H1 (cell line): ENCODE measurements around the gene HSPA1L. TPM values are rescaled to one million over a fixed set of nuclear protein-coding genes. Genes with fewer than 3 reads are reported as not detected.

Experiments
- CTCF ChIA-PET: fragments of 300-600 bp; sonication (Branson Sonifier 250); formaldehyde crosslinking; loops from one replicate; lab custom pipeline; 2021; ENCODE audit not compliant: partially characterized antibody; lab: Charles Lee
- POLR2A ChIA-PET: fragments of 300-600 bp; sonication (Branson Sonifier 250); formaldehyde crosslinking; loops from one replicate; lab custom pipeline; 2021; ENCODE audit warnings: inconsistent platforms; ENCODE audit not compliant: partially characterized antibody; lab: Charles Lee
- DNase-seq, 2 experiments: peaks; one replicate each; pipeline versions ENCODE4 v3.0.0 to v3.0.0-alpha.2; 2010 to 2022; ENCODE audit warnings: low spot score in 2 of 2, low read depth in 1 of 2, mixed read lengths in 1 of 2
- FAIRE-seq: peaks from 2 replicates; lab custom pipeline; 2011; peaks lifted over from hg19 to GRCh38; lab: Jason Lieb, UNC
- H2AFZ ChIP-seq: 2 replicates; pipeline ENCODE4 v1.8.1; 2012; ENCODE audit warnings: low read length, inconsistent platforms
- H2AK5ac ChIP-seq: 2 replicates; pipeline ENCODE4 v1.6.1; 2013; ENCODE audit warnings: low read depth, low read length
- H2BK120ac ChIP-seq: replicated peaks from 2 replicates; pipeline ENCODE3; 2013; ENCODE audit warnings: low read depth, low read length, inconsistent platforms
- H2BK12ac ChIP-seq: 2 replicates; pipeline ENCODE4 v1.6.1; 2013; ENCODE audit warnings: low read depth, low read length
- H2BK15ac ChIP-seq: 2 replicates; pipeline ENCODE4 v1.6.1; 2013; ENCODE audit warnings: low read length
- H2BK20ac ChIP-seq: 2 replicates; pipeline ENCODE4 v1.6.1; 2013; ENCODE audit warnings: low read length
- H2BK5ac ChIP-seq: 2 replicates; pipeline ENCODE4 v1.6.1; 2013; ENCODE audit warnings: low read depth, low read length
- H3K14ac ChIP-seq: 2 replicates; pipeline ENCODE4 v1.6.1; 2013; ENCODE audit warnings: inconsistent platforms; ENCODE audit not compliant: insufficient read length
- H3K18ac ChIP-seq: 2 replicates; pipeline ENCODE4 v1.6.1; 2013; ENCODE audit warnings: low read length; ENCODE audit errors: extremely low read depth
- H3K23ac ChIP-seq: 2 replicates; pipeline ENCODE4 v1.6.1; 2013; ENCODE audit warnings: inconsistent platforms; ENCODE audit not compliant: insufficient read length
- H3K23me2 ChIP-seq: 2 replicates; pipeline ENCODE4 v1.6.1; 2013; ENCODE audit warnings: low read depth, low read length
- H3K27ac ChIP-seq: 2 replicates; pipeline ENCODE4 v1.6.1; 2011; ENCODE audit warnings: low read depth, low read length, inconsistent platforms
- H3K27me3 ChIP-seq, 4 experiments: replicated peaks in 1 of 4; 1 replicate in 1 of 4; 2 replicates in 3 of 4; pipeline versions ENCODE4 v1.6.1 to v1.8.1; 2011 to 2013; ENCODE audit warnings: low read length in 3 of 4, mild to moderate bottlenecking in 3 of 4, inconsistent platforms in 2 of 4, mixed read lengths in 2 of 4, moderate library complexity in 1 of 4; ENCODE audit not compliant: control insufficient read depth in 3 of 4, insufficient read depth in 3 of 4; ENCODE audit errors: extremely low read depth in 1 of 4
- H3K36me3 ChIP-seq, 4 experiments: 2 replicates each; pipeline versions ENCODE4 v1.6.1 to v1.8.1; 2011 to 2013; ENCODE audit warnings: mild to moderate bottlenecking in 4 of 4, low read length in 3 of 4, moderate library complexity in 2 of 4, control low read depth in 1 of 4, inconsistent platforms in 1 of 4; ENCODE audit not compliant: insufficient read depth in 4 of 4, control insufficient read depth in 2 of 4
- H3K4ac ChIP-seq: replicated peaks from 2 replicates; pipeline ENCODE3; 2013; ENCODE audit warnings: low read length, low read depth, mixed read lengths, inconsistent platforms; ENCODE audit not compliant: insufficient read length
- H3K4me1 ChIP-seq, 4 experiments: replicated peaks in 1 of 4; 1 replicate in 1 of 4; 2 replicates in 3 of 4; pipeline versions ENCODE4 v1.6.1 to v1.8.1; 2011 to 2013; ENCODE audit warnings: low read length in 3 of 4, inconsistent platforms in 2 of 4, mixed read lengths in 1 of 4; ENCODE audit not compliant: insufficient read depth in 4 of 4, control insufficient read depth in 3 of 4
- H3K4me2 ChIP-seq, 2 experiments: 2 replicates each; pipeline versions ENCODE4 v1.6.1 to v1.8.1; 2011 to 2013; ENCODE audit warnings: low read depth in 2 of 2, low read length in 2 of 2, control low read depth in 1 of 2, inconsistent platforms in 1 of 2, mild to moderate bottlenecking in 1 of 2; ENCODE audit not compliant: insufficient read depth in 1 of 2
- H3K4me3 ChIP-seq, 4 experiments: fragments of 200-600, 300-600 bp in 1 of 4; sonication (generic), shearing (Covaris generic), sonication (Bioruptor Twin) in 1 of 4; 2 replicates each; pipeline versions ENCODE4 v1.5.1 to v1.8.1; 2011 to 2016; ENCODE audit warnings: low read length in 4 of 4, low read depth in 3 of 4, control low read depth in 2 of 4, inconsistent platforms in 2 of 4, mild to moderate bottlenecking in 2 of 4, mixed read lengths in 1 of 4, moderate library complexity in 1 of 4; ENCODE audit not compliant: insufficient read depth in 2 of 4; ENCODE audit errors: extremely low read depth in 1 of 4
- H3K56ac ChIP-seq: replicated peaks from 2 replicates; pipeline ENCODE3; 2013; ENCODE audit warnings: low read depth, mild to moderate bottlenecking, mixed read lengths, low read length, inconsistent platforms; ENCODE audit not compliant: insufficient read length
- H3K79me1 ChIP-seq: 2 replicates; pipeline ENCODE4 v1.6.1; 2013; ENCODE audit warnings: low read depth, low read length, control low read depth
- H3K79me2 ChIP-seq, 2 experiments: 2 replicates each; pipeline versions ENCODE4 v1.6.1 to v1.8.1; 2012 to 2013; ENCODE audit warnings: low read length in 2 of 2, mild to moderate bottlenecking in 2 of 2, inconsistent platforms in 1 of 2; ENCODE audit not compliant: insufficient read depth in 2 of 2, control insufficient read depth in 1 of 2
- H3K9ac ChIP-seq, 4 experiments: replicated peaks in 1 of 4; 1 replicate in 1 of 4; 2 replicates in 3 of 4; pipeline versions ENCODE4 v1.6.1 to v1.8.1; 2011 to 2013; ENCODE audit warnings: low read depth in 3 of 4, low read length in 3 of 4, control low read depth in 2 of 4, mild to moderate bottlenecking in 2 of 4, moderate library complexity in 2 of 4, inconsistent platforms in 1 of 4; ENCODE audit errors: extremely low read depth in 1 of 4
- H3K9me3 ChIP-seq, 2 experiments: 2 replicates each; pipeline versions ENCODE4 v1.6.1 to v1.8.1; 2012 to 2013; ENCODE audit warnings: mild to moderate bottlenecking in 2 of 2, moderate library complexity in 2 of 2, control low read depth in 1 of 2, inconsistent platforms in 1 of 2, low read depth in 1 of 2, low read length in 1 of 2, mixed read lengths in 1 of 2; ENCODE audit not compliant: insufficient read depth in 2 of 2
- H4K20me1 ChIP-seq, 2 experiments: replicated peaks in 1 of 2; 2 replicates each; pipeline versions ENCODE3 to v1.8.1; 2011 to 2013; ENCODE audit warnings: inconsistent platforms in 2 of 2, low read length in 2 of 2, mild to moderate bottlenecking in 1 of 2; ENCODE audit not compliant: insufficient read depth in 2 of 2, control insufficient read depth in 1 of 2
- H4K5ac ChIP-seq: 2 replicates; pipeline ENCODE4 v1.6.1; 2013; ENCODE audit warnings: low read length, low read depth, mixed read lengths, inconsistent platforms; ENCODE audit not compliant: insufficient read length
- H4K8ac ChIP-seq: 2 replicates; pipeline ENCODE4 v1.8.0; 2013; ENCODE audit warnings: mild to moderate bottlenecking, moderate library complexity, low read length, inconsistent platforms; ENCODE audit not compliant: insufficient read depth; ENCODE audit errors: extremely low read depth
- H4K91ac ChIP-seq: replicated peaks from 2 replicates; pipeline ENCODE3; 2013; ENCODE audit warnings: low read length, mixed read lengths, inconsistent platforms; ENCODE audit not compliant: insufficient read length
- BACH1 ChIP-seq: IDR thresholded peaks from 2 replicates; pipeline ENCODE4 v1.6.1; 2012; ENCODE audit warnings: low read length, improper control_type of control experiment
- BCL11A ChIP-seq, 2 experiments: IDR thresholded peaks; one replicate each; pipeline ENCODE4 v1.6.1; 2011; ENCODE audit warnings: low read depth in 2 of 2, low read length in 2 of 2, mild to moderate bottlenecking in 2 of 2
- BRCA1 ChIP-seq: IDR thresholded peaks from 2 replicates; pipeline ENCODE4 v1.6.1; 2012; ENCODE audit warnings: low read depth, low read length, improper control_type of control experiment
- CHD2 ChIP-seq: IDR thresholded peaks from 2 replicates; pipeline ENCODE4 v1.6.1; 2012; ENCODE audit warnings: low read length, improper control_type of control experiment
- NANOG ChIP-seq: IDR thresholded peaks from 2 replicates; pipeline ENCODE4 v1.6.1; 2011; ENCODE audit warnings: low read length, low read depth, mild to moderate bottlenecking, inconsistent platforms; ENCODE audit not compliant: insufficient read depth, poor library complexity, severe bottlenecking
- RXRA ChIP-seq: IDR thresholded peaks from 2 replicates; pipeline ENCODE4 v1.6.1; 2011; ENCODE audit warnings: low read depth, mild to moderate bottlenecking, low read length, moderate library complexity; ENCODE audit not compliant: insufficient read depth
- SP1 ChIP-seq: IDR thresholded peaks from 2 replicates; pipeline ENCODE4 v1.6.1; 2011; ENCODE audit warnings: low read depth, low read length
- TAF1 ChIP-seq: IDR thresholded peaks from 2 replicates; pipeline ENCODE4 v1.6.1; 2011; ENCODE audit warnings: mild to moderate bottlenecking, low read depth, low read length
- TBP ChIP-seq: IDR thresholded peaks from 2 replicates; pipeline ENCODE4 v1.6.1; 2011; ENCODE audit warnings: low read depth, low read length, improper control_type of control experiment
- TCF12 ChIP-seq: IDR thresholded peaks from 2 replicates; pipeline ENCODE4 v1.6.1; 2011; ENCODE audit warnings: low read depth, mild to moderate bottlenecking, low read length
- USF2 ChIP-seq: IDR thresholded peaks from 2 replicates; pipeline ENCODE4 v1.6.1; 2011; ENCODE audit warnings: low read length, improper control_type of control experiment
- WGBS, 2 experiments: shearing (Covaris generic) in 1 of 2; methylation state at CpG; one replicate each; pipeline versions ENCODE4 v1.1.6 to v1.1.7; 2013 to 2015; ENCODE audit warnings: low lambda C conversion rate in 2 of 2, mixed read lengths in 2 of 2, inconsistent platforms in 1 of 2, low coverage in 1 of 2, missing lambda C conversion rate in 1 of 2; ENCODE audit not compliant: insufficient replicate concordance in 2 of 2, insufficient coverage in 1 of 2, insufficient read length in 1 of 2; ENCODE audit errors: extremely low coverage in 1 of 2, missing lambda C conversion rate in 1 of 2; 5-methylcytosine and 5-hydroxymethylcytosine counted together
- polyA plus RNA-seq, 7 experiments: library from polyadenylated mRNA; depleted of rRNA in 3 of 7; stranded (reverse) in 5 of 7; unstranded in 2 of 7; fragments of >200 nt in 5 of 7; fragments of 200-250 nt in 2 of 7; gene quantifications; 1 replicate in 5 of 7; 2 replicates in 1 of 7; 4 replicates in 1 of 7; pipeline versions ENCODE4 v1.2.1 to v1.2.3, GENCODE V29; 2011 to 2013; ENCODE audit warnings: missing spikeins in 2 of 7, mixed read lengths in 2 of 7
- total RNA-seq: library from RNA; stranded (reverse); fragmentation: NEBNext Ultra II Directional; extraction: Animal tissue kit (Norgen Biotek cat#: 25700); gene quantifications from 2 replicates; pipeline ENCODE4 v1.2.1, GENCODE V29; 2021
- TF ChIP-seq, protein P1 (sequence below): IDR thresholded peaks from 2 replicates; pipeline ENCODE4 v1.6.1; 2012; ENCODE audit warnings: low read length, inconsistent platforms

Gene HSPA1L
- total and polyA plus RNA-seq, 2 of the 8 experiments (the other 6 are each of a cell fraction or from before 2014, with no cell fraction given) = 1.00 to 1.9 TPM

- H4K20me1 ChIP-seq = no peaks in the 10 kb centered on the region
- no peak overlapping the region for H3K27ac ChIP-seq
- POLR2A ChIA-PET = interaction anchor here (0.6 to 12.6 kb wide), 8 partner anchors 9 to 702 kb away, joined by 3 to 189 read pairs (median 3); partner anchors contain the start of gene NEU1
- WGBS, 2 experiments = 94% methylated on average over 2 of the region's 2 CpGs; no CpG with 5 or more reads in 1 of the 2 experiments
- H3K79me1 ChIP-seq = no peaks in the 10 kb centered on the region
- H2BK20ac ChIP-seq = no peak overlapping the region
- no peak overlapping the region for H2BK12ac ChIP-seq
- H3K4me3 ChIP-seq = no peak overlapping the region
- no peaks in the 10 kb centered on the region for H3K23me2 ChIP-seq
- H2BK5ac ChIP-seq = no peak overlapping the region
- no peak overlapping the region for H3K18ac ChIP-seq
- H4K8ac ChIP-seq = no peak overlapping the region
- H3K56ac ChIP-seq = no peak overlapping the region
- H3K9ac ChIP-seq = peak overlapping the region in 1 of 4 experiments; percentile 18; a peak in 1 of 7 replicates
- H3K4ac ChIP-seq = no peak overlapping the region
- H3K4me2 ChIP-seq = peak overlapping the region in 1 of 2 experiments; percentile 34; a peak in 1 of 4 replicates
- no peak overlapping the region for H4K5ac ChIP-seq
- CTCF ChIA-PET = interaction anchor here (0.6 to 1.3 kb wide), 3 partner anchors 12 to 557 kb away, joined by 3 to 4 read pairs (median 3); no protein-coding TSS in a partner anchor
- H3K36me3 ChIP-seq = peaks cover 0 to 4% (median 0%) of the 10 kb centered on the region in 4 experiments; a peak in 2 of 8 replicates
- peaks cover 6 to 7% of the 10 kb centered on the region in 2 experiments; a peak in 1 of 4 replicates for H3K9me3 ChIP-seq
- FAIRE-seq (no peak), DNase-seq (no peak)
- no peak overlapping the region for H3K14ac ChIP-seq
- no peak overlapping the region for H2AFZ ChIP-seq
- H3K23ac ChIP-seq = no peak overlapping the region
- no peak overlapping the region for H2AK5ac ChIP-seq
- no peaks in the 10 kb centered on the region for H3K79me2 ChIP-seq
- H2BK120ac ChIP-seq = no peak overlapping the region
- no peak overlapping the region for H4K91ac ChIP-seq
- H3K4me1 ChIP-seq = no peaks in the 10 kb centered on the region
- no peaks in the 10 kb centered on the region for H3K27me3 ChIP-seq
- H2BK15ac ChIP-seq = no peak overlapping the region
- no peak for TF ChIP-seq SP1
- TF ChIP-seq NANOG = no peak
- TF ChIP-seq RXRA = no peak
- TF ChIP-seq USF2 = no peak
- TF ChIP-seq TAF1 = no peak
- TF ChIP-seq TCF12 = no peak
- TF ChIP-seq TBP = no peak
- no peak for TF ChIP-seq BCL11A (IDR thresholded peaks at IDR 0.05; ENCODE audit: low read depth in 2 of 2, low read length in 2 of 2)
- TF ChIP-seq CHD2 = no peak
- TF ChIP-seq BACH1 = no peak
- no peak for TF ChIP-seq BRCA1
- TF ChIP-seq, protein P1, sequence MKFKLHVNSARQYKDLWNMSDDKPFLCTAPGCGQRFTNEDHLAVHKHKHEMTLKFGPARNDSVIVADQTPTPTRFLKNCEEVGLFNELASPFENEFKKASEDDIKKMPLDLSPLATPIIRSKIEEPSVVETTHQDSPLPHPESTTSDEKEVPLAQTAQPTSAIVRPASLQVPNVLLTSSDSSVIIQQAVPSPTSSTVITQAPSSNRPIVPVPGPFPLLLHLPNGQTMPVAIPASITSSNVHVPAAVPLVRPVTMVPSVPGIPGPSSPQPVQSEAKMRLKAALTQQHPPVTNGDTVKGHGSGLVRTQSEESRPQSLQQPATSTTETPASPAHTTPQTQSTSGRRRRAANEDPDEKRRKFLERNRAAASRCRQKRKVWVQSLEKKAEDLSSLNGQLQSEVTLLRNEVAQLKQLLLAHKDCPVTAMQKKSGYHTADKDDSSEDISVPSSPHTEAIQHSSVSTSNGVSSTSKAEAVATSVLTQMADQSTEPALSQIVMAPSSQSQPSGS = no peak
These were observed 36.4 kb upstream of the HSPA1L start for GRCh38 chr6:31851485-31851832.
